Effector memory CD4-positive, alpha-beta T cell (primary cell): ENCODE data around the gene C1D.

ENCODE experiments used
- DNase-seq, 3 donors: peaks; one replicate each; pipeline ENCODE4 v3.0.0-alpha.2; 2020
- H3K27ac ChIP-seq: 2 replicates; pipeline ENCODE4 v1.7.0; 2013; ENCODE audit warnings: mild to moderate bottlenecking, low read length, moderate library complexity; ENCODE audit not compliant: insufficient read depth, poor library complexity, severe bottlenecking
- H3K27me3 ChIP-seq: replicated peaks from 2 replicates; pipeline ENCODE4 v1.7.0; 2013; ENCODE audit warnings: mild to moderate bottlenecking, low read length; ENCODE audit not compliant: insufficient read depth, control insufficient read depth, poor library complexity, severe bottlenecking
- H3K36me3 ChIP-seq: 2 replicates; pipeline ENCODE4 v1.7.0; 2013; ENCODE audit warnings: mild to moderate bottlenecking, low read length, moderate library complexity; ENCODE audit not compliant: control insufficient read depth, insufficient read depth
- H3K4me1 ChIP-seq: 2 replicates; pipeline ENCODE4 v1.7.0; 2013; ENCODE audit warnings: low read length, mild to moderate bottlenecking; ENCODE audit not compliant: control insufficient read depth, insufficient read depth, poor library complexity, severe bottlenecking
- H3K4me3 ChIP-seq: 2 replicates; pipeline ENCODE4 v1.7.0; 2013; ENCODE audit warnings: low read length, low read depth, mild to moderate bottlenecking; ENCODE audit not compliant: insufficient read depth, poor library complexity, severe bottlenecking
- H3K9me3 ChIP-seq: 2 replicates; pipeline ENCODE4 v1.7.0; 2013; ENCODE audit warnings: mild to moderate bottlenecking, low read length, moderate library complexity; ENCODE audit not compliant: control insufficient read depth

C1D gene

DNA sequence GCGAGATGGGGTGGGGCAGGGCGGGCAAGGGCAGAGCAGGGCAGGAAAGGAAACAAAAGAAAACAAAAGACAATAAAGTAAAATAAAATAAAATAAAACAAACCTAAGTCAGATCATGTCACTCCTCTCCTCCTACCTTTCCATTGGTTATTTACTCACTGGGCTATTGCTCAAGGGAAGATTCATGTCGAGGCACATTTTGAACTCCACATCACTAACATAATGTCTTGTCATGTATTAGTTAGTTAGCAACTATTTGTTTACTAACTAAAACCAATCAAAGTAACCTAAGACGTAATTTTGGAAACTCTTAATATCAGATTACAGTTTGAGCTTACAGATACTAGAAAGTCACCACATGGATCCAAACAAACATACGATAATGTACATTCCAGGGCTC lies 2.2 kb downstream of the C1D start:
- Histone ChIP-seq H3K36me3 (no peaks in the 10 kb centered on the region), H3K27ac (no peak overlapping the region), H3K4me3 (no peak overlapping the region), H3K4me1 (peaks cover 10% of the 10 kb centered on the region), H3K9me3 (no peaks in the 10 kb centered on the region), H3K27me3 (no peaks in the 10 kb centered on the region)
- DNase-seq: no peak

GRCh38 chr2:68059784-68060525 lies 2.8 kb downstream of the C1D start:
- Histone ChIP-seq H3K9me3 (no peaks in the 10 kb centered on the region), H3K27me3 (no peaks in the 10 kb centered on the region), H3K4me1 (peaks cover 10% of the 10 kb centered on the region), H3K27ac (no peak overlapping the region), H3K36me3 (no peaks in the 10 kb centered on the region), H3K4me3 (no peak overlapping the region)
- no peak for DNase-seq

DNA sequence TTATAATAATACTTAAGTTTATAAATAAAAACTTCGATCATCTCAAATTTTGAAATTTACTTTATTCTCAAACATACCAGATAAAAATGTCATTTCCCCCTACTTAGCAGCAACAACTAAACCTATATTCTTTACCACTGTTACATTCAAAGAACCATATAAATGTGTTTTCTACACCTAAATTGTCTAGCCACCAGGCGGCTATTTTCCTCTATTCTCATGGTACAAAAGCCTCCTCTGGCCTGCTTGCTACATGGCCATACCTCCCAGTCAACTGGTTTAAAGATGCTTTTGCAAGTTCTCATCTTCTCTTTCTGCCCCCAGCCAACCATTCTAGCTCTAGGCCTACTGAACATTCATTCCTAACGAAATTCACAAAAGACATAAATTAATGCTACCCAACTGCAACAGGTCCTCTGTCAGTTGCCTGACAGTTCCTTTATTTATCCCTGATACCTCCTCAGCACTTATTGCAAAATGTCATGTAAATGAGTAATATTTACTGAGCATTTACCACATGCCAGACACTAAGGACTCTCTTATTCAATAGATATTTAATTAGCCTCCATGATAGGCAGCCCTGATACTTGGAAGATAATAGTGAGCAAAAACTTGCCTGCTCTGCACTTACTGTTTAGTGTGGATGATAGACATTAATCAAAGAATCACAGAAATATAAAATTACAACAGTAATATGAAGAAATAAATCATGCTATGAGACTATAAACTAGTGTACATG lies 5.0 kb downstream of the C1D start:
- Histone ChIP-seq H3K36me3 (no peaks in the 10 kb centered on the region), H3K4me1 (peaks cover 10% of the 10 kb centered on the region), H3K9me3 (no peaks in the 10 kb centered on the region), H3K27me3 (no peaks in the 10 kb centered on the region), H3K4me3 (no peak overlapping the region), H3K27ac (no peak overlapping the region)
- DNase-seq: no peak

DNA sequence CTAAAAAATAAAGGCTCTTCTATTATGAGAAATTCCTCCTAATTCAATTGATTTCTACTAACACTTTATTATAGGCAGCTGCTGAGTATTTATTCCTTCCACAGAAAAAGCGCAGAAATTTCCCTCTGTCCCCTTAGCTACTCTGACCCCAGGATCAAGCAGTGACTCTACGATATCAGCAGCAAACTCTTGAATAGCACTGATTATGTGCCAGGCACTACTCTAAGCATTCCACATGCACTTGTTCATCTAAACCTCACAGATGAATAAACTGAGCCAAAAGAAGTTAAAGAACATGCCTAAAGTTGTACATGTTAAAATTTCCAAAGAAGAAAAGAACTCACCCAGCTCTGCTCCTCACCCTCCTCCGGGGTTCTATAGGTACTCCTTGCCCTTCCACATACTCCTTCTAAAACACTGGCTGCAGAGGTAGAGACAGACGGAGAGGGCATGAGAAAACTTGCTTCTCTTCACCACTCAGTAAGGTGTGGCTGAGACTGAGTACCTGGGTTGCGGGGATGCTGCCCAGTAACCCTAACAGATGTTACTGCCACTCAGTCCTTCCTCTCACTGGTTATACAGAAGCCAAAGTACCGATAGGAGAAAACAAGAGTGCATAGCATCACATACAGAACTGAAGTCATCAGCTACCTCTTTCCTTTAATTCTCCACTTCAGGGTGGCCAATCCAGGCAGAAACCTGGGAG lies 9.9 kb downstream of the C1D start:
- DNase-seq: no peak
- no peak overlapping the region for H3K27ac ChIP-seq
- H3K4me3 ChIP-seq: no peak overlapping the region
- no peaks in the 10 kb centered on the region for H3K36me3 ChIP-seq
- no peaks in the 10 kb centered on the region for H3K27me3 ChIP-seq
- H3K9me3 ChIP-seq: no peaks in the 10 kb centered on the region
- H3K4me1 ChIP-seq: no peaks in the 10 kb centered on the region

DNA sequence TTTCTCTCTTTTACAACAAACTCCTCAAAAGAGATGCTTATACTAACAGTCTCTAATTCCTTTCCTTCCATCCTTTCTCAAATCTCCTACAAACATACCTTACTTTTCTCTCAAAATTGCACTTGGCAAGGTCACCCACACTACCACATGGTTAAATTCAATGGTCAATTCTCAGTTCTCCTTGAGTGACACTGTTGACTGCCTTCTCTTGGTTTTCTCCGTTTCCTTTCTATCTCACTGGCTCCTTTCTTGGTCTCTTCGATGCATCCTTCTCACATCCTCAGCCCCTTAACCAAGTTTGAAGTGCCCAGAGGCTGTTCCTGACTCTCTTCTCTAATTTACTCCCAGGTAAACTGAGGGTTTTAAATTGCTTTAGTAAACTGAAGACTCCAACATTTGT lies 12.5 kb downstream of the C1D start:
- H3K27ac ChIP-seq: no peak overlapping the region
- peaks cover 3% of the 10 kb centered on the region for H3K36me3 ChIP-seq
- no peaks in the 10 kb centered on the region for H3K9me3 ChIP-seq
- H3K4me3 ChIP-seq: no peak overlapping the region
- H3K4me1 ChIP-seq: no peaks in the 10 kb centered on the region
- no peaks in the 10 kb centered on the region for H3K27me3 ChIP-seq
- no peak for DNase-seq

DNA sequence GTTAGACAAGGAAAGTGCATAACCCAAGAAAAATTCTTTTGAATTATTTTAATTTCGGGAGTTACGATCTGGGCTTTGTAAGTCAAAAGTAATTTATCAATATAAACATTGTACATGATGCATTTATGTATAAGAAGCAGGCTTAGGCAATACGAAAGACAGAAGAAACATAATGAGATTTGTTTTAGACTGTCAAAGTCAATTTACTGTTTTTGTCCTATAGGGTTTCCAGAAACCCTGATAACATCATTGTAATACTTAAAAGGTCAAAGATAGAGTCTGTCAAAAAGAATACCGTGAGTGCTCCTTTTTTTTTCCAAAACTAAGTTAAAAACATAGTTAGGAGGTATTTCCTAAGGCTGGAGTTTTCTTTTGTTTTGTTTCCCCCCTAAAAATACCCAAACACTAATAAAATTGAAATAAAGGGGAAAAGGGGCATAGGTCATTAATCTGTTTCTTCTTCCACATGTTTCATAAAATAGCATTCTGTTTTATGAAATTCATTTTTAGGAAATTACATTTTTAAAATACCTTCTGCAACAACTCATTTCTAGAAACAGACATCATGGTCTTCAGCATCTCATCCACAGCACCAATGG lies 16.1 kb downstream of the C1D start:
- no peaks in the 10 kb centered on the region for H3K4me1 ChIP-seq
- H3K9me3 ChIP-seq: no peaks in the 10 kb centered on the region
- DNase-seq: no peak
- peaks cover 10% of the 10 kb centered on the region for H3K36me3 ChIP-seq
- H3K4me3 ChIP-seq: no peak overlapping the region
- no peak overlapping the region for H3K27ac ChIP-seq
- no peaks in the 10 kb centered on the region for H3K27me3 ChIP-seq

- Histone ChIP-seq H3K9me3 (no peaks in the 10 kb centered on the region), H3K4me1 (no peaks in the 10 kb centered on the region), H3K27me3 (no peaks in the 10 kb centered on the region), H3K36me3 (peaks cover 10% of the 10 kb centered on the region), H3K27ac (no peak overlapping the region), H3K4me3 (no peak overlapping the region)
- DNase-seq: no peak
Observed at GRCh38 chr2:68046224-68046623, 16.6 kb downstream of the C1D start.

GRCh38 chr2:68045342-68045741 lies 17.5 kb downstream of the C1D start:
- H3K4me3 ChIP-seq: no peak overlapping the region
- no peaks in the 10 kb centered on the region for H3K9me3 ChIP-seq
- peaks cover 10% of the 10 kb centered on the region for H3K36me3 ChIP-seq
- no peaks in the 10 kb centered on the region for H3K4me1 ChIP-seq
- no peaks in the 10 kb centered on the region for H3K27me3 ChIP-seq
- no peak overlapping the region for H3K27ac ChIP-seq
- DNase-seq: no peak

- Histone ChIP-seq H3K36me3 (peaks cover 10% of the 10 kb centered on the region), H3K9me3 (no peaks in the 10 kb centered on the region), H3K27me3 (no peaks in the 10 kb centered on the region), H3K4me3 (no peak overlapping the region), H3K4me1 (no peaks in the 10 kb centered on the region), H3K27ac (no peak overlapping the region)
- no peak for DNase-seq
Observed at GRCh38 chr2:68044099-68044498, 18.7 kb downstream of the C1D start.
